HG02571 (cell line): ENCODE results near the gene GJC3.
"Not testable (repeated sequence)": the region's sequence is repeated elsewhere in the genome, so short reads cannot be mapped to it uniquely, and the experiment has no call there.

ENCODE experiments used
- ATAC-seq: cut with Tn5 transposase; IDR thresholded peaks from one replicate; pipeline ENCODE4 v1.9.1; 2021; ENCODE audit warnings: mild to moderate bottlenecking, moderate library complexity; ENCODE audit not compliant: unreplicated experiment

GJC3 gene

GRCh38 chr7:99928994-99929729 is at the start of gene GJC3:
Gene GJC3 (minus strand): TSS chr7:99929620. CDS start chr7:99929620, 0 bp downstream.
- no peak for ATAC-seq

GRCh38 chr7:99976626-99977025 is 47.2 kb upstream of the GJC3 start:
- ATAC-seq = no peak

- ATAC-seq = no peak
Observed at GRCh38 chr7:99975782-99976521, 46.5 kb upstream of the GJC3 start, which contains the start of gene AZGP1. Gene AZGP1 (minus strand): TSS chr7:99976031. CDS start chr7:99976020, 11 bp downstream.

GRCh38 chr7:99974681-99975080 is 45.3 kb upstream of the GJC3 start:
- ATAC-seq = no peak

GRCh38 chr7:99973817-99974216 is 44.4 kb upstream of the GJC3 start:
- ATAC-seq = not testable (repeated sequence)

- ATAC-seq = no peak
Observed at GRCh38 chr7:99971242-99971641, 41.8 kb upstream of the GJC3 start.

GRCh38 chr7:99969813-99970212 is 40.4 kb upstream of the GJC3 start:
- not testable (repeated sequence) for ATAC-seq

- ATAC-seq = no peak
Observed at GRCh38 chr7:99969298-99969697, 39.9 kb upstream of the GJC3 start.

GRCh38 chr7:99958564-99959227 is 29.3 kb upstream of the GJC3 start:
- ATAC-seq = no peak

- ATAC-seq = no peak
Observed at GRCh38 chr7:99955247-99955646, 25.8 kb upstream of the GJC3 start.

- not testable (repeated sequence) for ATAC-seq
Observed at GRCh38 chr7:99954643-99955042, 25.2 kb upstream of the GJC3 start.

- no peak for ATAC-seq
Observed at GRCh38 chr7:99953649-99954048, 24.2 kb upstream of the GJC3 start.

- not testable (repeated sequence) for ATAC-seq
Observed at GRCh38 chr7:99952649-99953048, 23.2 kb upstream of the GJC3 start.

GRCh38 chr7:99950819-99951218 is 21.4 kb upstream of the GJC3 start:
- not testable (repeated sequence) for ATAC-seq

- ATAC-seq = no peak
Observed at GRCh38 chr7:99949645-99950228, 20.3 kb upstream of the GJC3 start.

- no peak for ATAC-seq
Observed at GRCh38 chr7:99947608-99948007, 18.2 kb upstream of the GJC3 start.

GRCh38 chr7:99944497-99945070 is 15.2 kb upstream of the GJC3 start:
- ATAC-seq = no peak

GRCh38 chr7:99943641-99944496 is 14.4 kb upstream of the GJC3 start:
- ATAC-seq = no peak

- ATAC-seq = no peak
Observed at GRCh38 chr7:99938296-99938695, 8.9 kb upstream of the GJC3 start.

- ATAC-seq = not testable (repeated sequence)
Observed at GRCh38 chr7:99935009-99935408, 5.6 kb upstream of the GJC3 start.
